Lung (tissue), 12 donors: Measurements from ENCODE around the gene PTPRJ. TPM values are rescaled to one million over a fixed set of nuclear protein-coding genes. Genes with fewer than 3 reads are reported as not detected.

Source experiments
- ATAC-seq: fragments of 200-7000 bp; cut with Tn5 transposase; one replicate; pipeline ENCODE4 v1.9.1; 2020; ENCODE audit warnings: moderate number of reproducible peaks; ENCODE audit not compliant: insufficient read depth, low FRiP score
- DNase-seq, 3 donors: peaks; one replicate each; pipeline ENCODE4 v3.0.0-alpha.2; 2013 to 2017
- H3K27ac ChIP-seq, 2 donors: one replicate each; pipeline ENCODE4 v1.5.1; 2013; ENCODE audit warnings: mild to moderate bottlenecking in 2 of 2, moderate library complexity in 2 of 2, control low read depth in 1 of 2, inconsistent platforms in 1 of 2, low read depth in 1 of 2, low read length in 1 of 2
- H3K27me3 ChIP-seq, 3 donors: one replicate each; pipeline ENCODE4 v1.5.1; 2013; ENCODE audit warnings: low read length in 2 of 3; ENCODE audit not compliant: control insufficient read depth in 3 of 3, insufficient read depth in 3 of 3
- H3K36me3 ChIP-seq, 4 donors: one replicate each; pipeline ENCODE4 v1.5.1; 2013; ENCODE audit warnings: low read length in 4 of 4, mild to moderate bottlenecking in 1 of 4, moderate library complexity in 1 of 4; ENCODE audit not compliant: control insufficient read depth in 4 of 4, insufficient read depth in 4 of 4
- H3K4me1 ChIP-seq, 5 donors: one replicate each; pipeline ENCODE4 v1.5.1; 2013; ENCODE audit warnings: low read length in 5 of 5, mild to moderate bottlenecking in 2 of 5, moderate library complexity in 1 of 5; ENCODE audit not compliant: control insufficient read depth in 5 of 5, insufficient read depth in 5 of 5
- H3K4me3 ChIP-seq: one replicate; pipeline ENCODE4 v1.5.1; 2013; ENCODE audit warnings: mild to moderate bottlenecking, control low read depth, moderate library complexity
- H3K9ac ChIP-seq, 2 donors: one replicate each; pipeline ENCODE4 v1.5.1; 2013; ENCODE audit warnings: low read length in 2 of 2, control low read depth in 1 of 2; ENCODE audit not compliant: insufficient read depth in 1 of 2
- H3K9me3 ChIP-seq, 4 donors: one replicate each; pipeline ENCODE4 v1.5.1; 2013; ENCODE audit warnings: low read length in 3 of 4, mild to moderate bottlenecking in 1 of 4, moderate library complexity in 1 of 4; ENCODE audit not compliant: control insufficient read depth in 4 of 4, insufficient read depth in 3 of 4
- CTCF ChIP-seq: IDR thresholded peaks from 2 replicates; pipeline ENCODE4 v1.5.1; 2012; ENCODE audit warnings: mild to moderate bottlenecking; ENCODE audit errors: control extremely low read depth, extremely low read depth
- WGBS, 2 donors: extraction: QIAGEN DNeasy Blood & Tissue Kit; methylation state at CpG; one replicate each; pipeline ENCODE4 v1.1.7; 2013; 5-methylcytosine and 5-hydroxymethylcytosine counted together
- polyA plus RNA-seq, 2 donors: library from polyadenylated mRNA; stranded (reverse); fragments of 200-250 nt; gene quantifications; one replicate each; pipeline ENCODE4 v1.2.1, GENCODE V29; 2013
- total RNA-seq, 2 donors: library from RNA; depleted of rRNA in 1 of 2; stranded (reverse); fragments of >200 nt in 1 of 2; gene quantifications; one replicate each; pipeline ENCODE4 v1.2.1, GENCODE V29; 2014 to 2021
- donor health status: control.
- donor health status: control.
- donor health status: Bipolar disorder and iron deficiency.
- donor health status: healthy.
- donor health status: DM: yes; HTN: yes; CAD: no.

Gene PTPRJ
- total and polyA plus RNA-seq, 4 donors: 3.9 to 51.4 (median 32.0) TPM

GRCh38 chr11:48034926-48035871 lies 54.8 kb downstream of the PTPRJ start:
- no peaks in the 10 kb centered on the region for H3K36me3 ChIP-seq
- H3K27ac ChIP-seq: no peak overlapping the region
- H3K4me3 ChIP-seq: no peak overlapping the region
- no peak for TF ChIP-seq CTCF
- 54 to 74% methylated on average over 14 of the region's 14 CpGs for WGBS, 2 donors
- H3K27me3 ChIP-seq: no peaks in the 10 kb centered on the region
- H3K4me1 ChIP-seq: peaks cover 0 to 13% (median 4%) of the 10 kb centered on the region in 5 donors
- ATAC-seq (no peak), DNase-seq (no peak)
- H3K9me3 ChIP-seq: no peaks in the 10 kb centered on the region
- H3K9ac ChIP-seq: no peak overlapping the region

GRCh38 chr11:48036011-48036410 lies 55.7 kb downstream of the PTPRJ start:
- TF ChIP-seq CTCF: no peak
- H3K4me3 ChIP-seq: no peak overlapping the region
- 72 to 89% methylated on average over 1 of the region's 1 CpG for WGBS, 2 donors
- no peaks in the 10 kb centered on the region for H3K36me3 ChIP-seq
- ATAC-seq (no peak), DNase-seq (no peak)
- peaks cover 0 to 12% (median 4%) of the 10 kb centered on the region in 5 donors for H3K4me1 ChIP-seq
- no peak overlapping the region for H3K9ac ChIP-seq
- H3K27ac ChIP-seq: no peak overlapping the region
- no peaks in the 10 kb centered on the region for H3K9me3 ChIP-seq
- H3K27me3 ChIP-seq: no peaks in the 10 kb centered on the region

- WGBS, 2 donors: 84 to 88% methylated on average over 4 of the region's 4 CpGs
- TF ChIP-seq CTCF: no peak
- Histone ChIP-seq H3K27ac (no peak overlapping the region), H3K9ac (no peak overlapping the region), H3K36me3 (no peaks in the 10 kb centered on the region), H3K4me3 (no peak overlapping the region), H3K4me1 (peaks cover 0 to 10% (median 4%) of the 10 kb centered on the region in 5 donors), H3K27me3 (no peaks in the 10 kb centered on the region), H3K9me3 (no peaks in the 10 kb centered on the region)
- DNase-seq: peak in 2 of 3 donors; percentile 48 to 79
- ATAC-seq: no peak
Observed at GRCh38 chr11:48036466-48036865, 56.1 kb downstream of the PTPRJ start.
